GM12878 (cell line): ENCODE data around the gene GIMD1. TPM values are rescaled to one million over a fixed set of nuclear protein-coding genes. Genes with fewer than 3 reads are reported as not detected.
"Not testable (repeated sequence)": the region's sequence is repeated elsewhere in the genome, so short reads cannot be mapped to it uniquely, and the experiment has no call there.

Experiments
- ATAC-seq: fragments of 200-7000 bp; cut with Tn5 transposase; 3 replicates; pipeline ENCODE4 v1.9.1; 2020; ENCODE audit warnings: mild to moderate bottlenecking, moderate library complexity
- BruUV-seq: library from RNA; stranded (reverse); fragments of 400-500 nt; replicated peaks from 2 replicates; lab custom pipeline; 2021; lab: Mats Ljungman, UMichigan
- CTCF ChIA-PET: fragments of 300-600 bp; sonication (Branson Sonifier 250); formaldehyde crosslinking; extraction: SDS; loops from one replicate; lab custom pipeline; 2021; ENCODE audit warnings: inconsistent platforms; lab: Yijun Ruan, JAX
- POLR2A ChIA-PET: fragments of 350-600 bp; formaldehyde crosslinking; extraction: SDS; loops from one replicate; lab custom pipeline; 2021; ENCODE audit warnings: inconsistent platforms; lab: Charles Lee
- RAD21 ChIA-PET: fragments of 300-600 bp; sonication (Branson Sonifier 250); formaldehyde crosslinking; loops from one replicate; lab custom pipeline; 2023; ENCODE audit warnings: antibody characterized with exemption; ENCODE audit not compliant: unreplicated experiment; lab: Charles Lee
- SMC1A ChIA-PET: fragments of 300-600 bp; sonication (Branson Sonifier 250); formaldehyde crosslinking; loops from one replicate; lab custom pipeline; 2023; ENCODE audit not compliant: unreplicated experiment, uncharacterized antibody; lab: Charles Lee
- DNase-seq: peaks from one replicate; pipeline ENCODE4 v3.0.0-alpha.2; 2011; ENCODE audit warnings: low read depth, low spot score
- FAIRE-seq: peaks from 3 replicates; lab custom pipeline; 2011; peaks lifted over from hg19 to GRCh38; lab: Jason Lieb, UNC
- H2AFZ ChIP-seq: 2 replicates; pipeline ENCODE4 v1.6.0; 2011; ENCODE audit warnings: low read depth, low read length, control low read depth; ENCODE audit not compliant: control insufficient read depth
- H3K27ac ChIP-seq: 2 replicates; pipeline ENCODE4 v1.5.1; 2011; ENCODE audit warnings: control low read depth; ENCODE audit not compliant: control insufficient read depth, insufficient read depth
- H3K27me3 ChIP-seq, 2 experiments: replicated peaks in 1 of 2; 2 replicates each; pipeline versions ENCODE4 v1.6.0 to v1.6.1; 2011; ENCODE audit warnings: low read length in 1 of 2; ENCODE audit not compliant: control insufficient read depth in 2 of 2, insufficient read depth in 2 of 2
- H3K36me3 ChIP-seq, 2 experiments: 2 replicates each; pipeline ENCODE4 v1.5.1; 2011; ENCODE audit warnings: low read length in 1 of 2; ENCODE audit not compliant: control insufficient read depth in 2 of 2, insufficient read depth in 2 of 2
- H3K4me1 ChIP-seq: 2 replicates; pipeline ENCODE4 v1.6.1; 2011; ENCODE audit warnings: mild to moderate bottlenecking, low read length, moderate library complexity, mixed read lengths; ENCODE audit not compliant: control insufficient read depth, insufficient read depth
- H3K4me2 ChIP-seq: 2 replicates; pipeline ENCODE4 v1.6.0; 2011; ENCODE audit warnings: control low read depth; ENCODE audit not compliant: control insufficient read depth, insufficient read depth
- H3K4me3 ChIP-seq: fragments of 200-600 bp; sonication (generic); 2 replicates; pipeline ENCODE4 v1.5.1; 2016
- H3K79me2 ChIP-seq: 2 replicates; pipeline ENCODE4 v1.6.0; 2011; ENCODE audit warnings: low read length; ENCODE audit not compliant: control insufficient read depth, insufficient read depth
- H3K9ac ChIP-seq: 2 replicates; pipeline ENCODE4 v1.8.0; 2011; ENCODE audit warnings: low read length, control low read depth, mixed read lengths; ENCODE audit not compliant: control insufficient read depth, insufficient read depth
- H3K9me3 ChIP-seq: replicated peaks from 3 replicates; pipeline ENCODE4 v1.5.1; 2011; ENCODE audit warnings: mild to moderate bottlenecking, low read length; ENCODE audit not compliant: control insufficient read depth, insufficient read depth
- H4K20me1 ChIP-seq: 2 replicates; pipeline ENCODE4 v1.6.0; 2011; ENCODE audit not compliant: control insufficient read depth, insufficient read depth
- BMI1 ChIP-seq: fragments of 450-650 bp; IDR thresholded peaks from 2 replicates; pipeline ENCODE4 v1.6.1; 2016; ENCODE audit warnings: mild to moderate bottlenecking, moderate library complexity, borderline replicate concordance
- CEBPZ ChIP-seq: fragments of 150-350 bp; IDR thresholded peaks from 2 replicates; pipeline ENCODE4 v1.6.1; 2016; ENCODE audit warnings: low read depth, low read length
- CHD2 ChIP-seq: IDR thresholded peaks from 2 replicates; pipeline ENCODE4 v1.6.1; 2011; ENCODE audit warnings: low read depth, low read length, improper control_type of control experiment, borderline replicate concordance
- CREB1 ChIP-seq: IDR thresholded peaks from 2 replicates; pipeline ENCODE4 v1.6.1; 2012; ENCODE audit warnings: low read depth, mild to moderate bottlenecking, inconsistent platforms
- DPF2 ChIP-seq: fragments of 450-650 bp; IDR thresholded peaks from 2 replicates; pipeline ENCODE4 v1.6.1; 2017; ENCODE audit warnings: mild to moderate bottlenecking
- GABPA ChIP-seq: IDR thresholded peaks from 2 replicates; pipeline ENCODE4 v1.6.1; 2014; ENCODE audit warnings: antibody characterized with exemption, low read depth, mild to moderate bottlenecking, inconsistent platforms
- IRF5 ChIP-seq: fragments of 450-650 bp; IDR thresholded peaks from 2 replicates; pipeline ENCODE4 v1.6.1; 2017; ENCODE audit warnings: borderline replicate concordance
- NRF1 ChIP-seq: conservative IDR thresholded peaks from 2 replicates; pipeline ENCODE4 v1.6.1; 2011; ENCODE audit warnings: mild to moderate bottlenecking, low read depth, low read length, improper control_type of control experiment
- PBX3 ChIP-seq: IDR thresholded peaks from 2 replicates; pipeline ENCODE4 v1.6.1; 2011; ENCODE audit warnings: mild to moderate bottlenecking, low read depth, low read length, moderate library complexity; ENCODE audit not compliant: insufficient replicate concordance
- WGBS: methylation state at CpG from one replicate; pipeline ENCODE4 v1.1.6; 2016; ENCODE audit warnings: low lambda C conversion rate; ENCODE audit not compliant: insufficient replicate concordance, insufficient coverage; ENCODE audit errors: missing lambda C conversion rate; 5-methylcytosine and 5-hydroxymethylcytosine counted together
- in situ Hi-C: fragments of 300-500 bp; cut with MboI; formaldehyde crosslinking; loops from 9 replicates; pipeline ENCODE4 v1.14.3; 2018; ENCODE audit warnings: mixed read lengths
- intact Hi-C: fragments of 100-400 bp; cut with micrococcal nuclease; formaldehyde crosslinking; loops from one replicate; pipeline ENCODE4 v1.14.2; 2022; ENCODE audit not compliant: unreplicated experiment
- polyA plus RNA-seq, 11 experiments: library from polyadenylated mRNA; depleted of rRNA in 4 of 11; unstranded in 6 of 11; stranded (reverse) in 5 of 11; fragments of >200 nt; fragmentation: Nextera tagmentation in 4 of 11; fragmentation: Illumina TruSeq in 1 of 11; extraction: Ambion mirVana in 4 of 11; extraction: Trizol in 1 of 11; gene quantifications; 1 replicate in 1 of 11; 2 replicates in 10 of 11; pipeline versions ENCODE4 v1.2.1 to v1.2.3, GENCODE V29; 2011 to 2016; ENCODE audit warnings: inconsistent platforms in 2 of 11, missing spikeins in 2 of 11, low read depth in 1 of 11
- total RNA-seq, 4 experiments: library from RNA; depleted of rRNA in 3 of 4; stranded (reverse); fragments of >200 nt in 3 of 4; fragmentation: Illumina TruSeq in 1 of 4; extraction: Trizol in 1 of 4; gene quantifications; 2 replicates each; pipeline versions ENCODE4 v1.2.1 to v1.2.3, GENCODE V29; 2013 to 2021

Gene GIMD1
- total and polyA plus RNA-seq, 10 of the 15 experiments (the other 5 are each of a cell fraction or from before 2014, with no cell fraction given) = 0.14 TPM; not detected in 9

- no peaks in the 10 kb centered on the region for H3K36me3 ChIP-seq
- CTCF ChIA-PET = no interaction called here
- H3K4me2 ChIP-seq = no peak overlapping the region
- DNase-seq (no peak), FAIRE-seq (no peak), ATAC-seq (no peak)
- no peaks in the 10 kb centered on the region for H3K79me2 ChIP-seq
- WGBS = 57% methylated on average over 3 of the region's 3 CpGs
- no peaks in the 10 kb centered on the region for H4K20me1 ChIP-seq
- TF ChIP-seq IRF5 = no peak
- TF ChIP-seq GABPA = no peak
- no peak for TF ChIP-seq NRF1
- no peak for TF ChIP-seq CEBPZ
- TF ChIP-seq BMI1 = no peak
- no peak for TF ChIP-seq CREB1
- no peak for TF ChIP-seq PBX3
- no peak for TF ChIP-seq CHD2
- no peak for TF ChIP-seq DPF2
- no peaks in the 10 kb centered on the region for H3K27me3 ChIP-seq
- no peak overlapping the region for H3K4me3 ChIP-seq
- H2AFZ ChIP-seq = no peak overlapping the region
- RAD21 ChIA-PET = no interaction called here
- intact Hi-C loops (no loop called here), in situ Hi-C loops (no loop called here)
- peaks cover 2% of the 10 kb centered on the region; the same call in 1 of the 3 replicates for H3K9me3 ChIP-seq
- BruUV-seq = no TSS peak
- no peaks in the 10 kb centered on the region for H3K4me1 ChIP-seq
- no peak overlapping the region for H3K27ac ChIP-seq
- SMC1A ChIA-PET = no interaction called here
- no peak overlapping the region for H3K9ac ChIP-seq
- POLR2A ChIA-PET = no interaction called here
These were observed 32.6 kb upstream of the GIMD1 start for GRCh38 chr4:106401157-106401556.

GRCh38 chr4:106398898-106399297 is 30.3 kb upstream of the GIMD1 start:
- not testable (repeated sequence) for ATAC-seq

More at GRCh38 chr4:106398898-106399297, 30.3 kb upstream of the GIMD1 start:
- SMC1A ChIA-PET, H3K36me3 ChIP-seq, H3K27ac ChIP-seq, H2AFZ ChIP-seq, BruUV-seq, intact Hi-C loops, FAIRE-seq, POLR2A ChIA-PET, H3K4me3 ChIP-seq, H3K9me3 ChIP-seq, H3K79me2 ChIP-seq, RAD21 ChIA-PET, CTCF ChIA-PET, H3K4me2 ChIP-seq, H3K9ac ChIP-seq, H3K4me1 ChIP-seq, DNase-seq, H4K20me1 ChIP-seq, in situ Hi-C loops, H3K27me3 ChIP-seq: not testable (repeated sequence)
- 24% methylated on average over 2 of the region's 4 CpGs for WGBS
